GM08714 (cell line): ENCODE data around the gene ZG16B.

Experiments
- H3K4me3 ChIP-seq: fragments of 200-500 bp; sonication (Bioruptor generic); 2 replicates; pipeline ENCODE4 v1.5.1; 2014; ENCODE audit warnings: mild to moderate bottlenecking, low read length, inconsistent platforms
- ZNF274 ChIP-seq: IDR thresholded peaks from 2 replicates; pipeline ENCODE4 v1.6.1; 2012; ENCODE audit warnings: mild to moderate bottlenecking, low read depth, low read length

Gene ZG16B

GRCh38 chr16:2874912-2875362 lies 44.8 kb downstream of the ZG16B start:
- no peak for TF ChIP-seq ZNF274
- no peak overlapping the region for H3K4me3 ChIP-seq

DNA sequence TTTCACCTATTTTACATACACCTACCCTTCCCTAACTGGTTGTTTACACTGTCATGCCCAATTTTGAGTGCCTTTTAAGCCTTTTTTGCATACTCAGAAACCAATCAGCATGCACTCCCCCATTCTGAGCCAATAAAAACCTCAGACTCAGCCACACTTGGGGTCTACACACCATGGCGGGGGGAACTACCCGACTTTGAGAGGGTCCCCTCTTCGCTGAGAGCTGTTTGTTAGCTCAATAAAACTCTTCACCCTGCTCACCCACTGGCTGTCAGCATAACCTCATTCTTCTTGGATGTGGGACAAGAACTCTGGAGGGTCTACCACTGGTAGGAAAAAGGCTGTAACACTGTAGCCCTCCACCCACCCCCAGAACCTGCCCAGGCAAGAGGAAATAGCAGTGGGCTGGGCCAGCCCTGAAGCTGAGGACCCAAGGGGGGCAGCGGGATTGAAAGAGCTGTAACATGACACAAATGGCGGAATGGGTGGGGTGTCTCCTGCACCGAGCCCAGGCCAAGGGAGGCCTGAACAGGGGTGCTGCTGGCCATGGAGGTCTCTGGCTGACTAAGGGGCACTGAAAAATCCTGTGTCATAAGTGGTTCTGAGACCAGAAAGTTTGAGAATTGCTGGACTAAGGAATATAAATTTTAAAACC lies 49.9 kb downstream of the ZG16B start:
- H3K4me3 ChIP-seq: no peak overlapping the region
- TF ChIP-seq ZNF274: no peak
